Panc1 (cell line): ENCODE data around the gene EPHX1. TPM values are rescaled to one million over a fixed set of nuclear protein-coding genes. Genes with fewer than 3 reads are reported as not detected.
"Not testable (repeated sequence)": the region's sequence is repeated elsewhere in the genome, so short reads cannot be mapped to it uniquely, and the experiment has no call there.

Experiments used
- ATAC-seq: fragments of 200-7000 bp; cut with Tn5 transposase; 2 replicates; pipeline ENCODE4 v1.9.1; 2020; ENCODE audit warnings: mild to moderate bottlenecking, moderate library complexity
- BruUV-seq: library from RNA; stranded (reverse); fragments of 400-500 nt; replicated peaks from 2 replicates; lab custom pipeline; 2021; lab: Mats Ljungman, UMichigan
- CTCF ChIA-PET: fragments of 300-600 bp; sonication (Branson Sonifier 250); formaldehyde crosslinking; loops from one replicate; lab custom pipeline; 2022; ENCODE audit warnings: antibody characterized with exemption; lab: Charles Lee
- POLR2A ChIA-PET: fragments of 300-600 bp; sonication (Branson Sonifier 250); formaldehyde crosslinking; loops from one replicate; lab custom pipeline; 2022; ENCODE audit warnings: antibody characterized with exemption; lab: Charles Lee
- DNase-seq: peaks from one replicate; pipeline ENCODE4 v3.0.0-alpha.2; 2010; ENCODE audit warnings: low read depth, low spot score
- H3K27ac ChIP-seq: 2 replicates; pipeline ENCODE4 v1.5.1; 2011; ENCODE audit warnings: mild to moderate bottlenecking, low read length, inconsistent platforms
- H3K27me3 ChIP-seq: fragments of 200-500 bp; sonication (Bioruptor generic); 2 replicates; pipeline ENCODE4 v1.6.0; 2014; ENCODE audit warnings: low read length, inconsistent platforms; ENCODE audit not compliant: control insufficient read depth, insufficient read depth
- H3K36me3 ChIP-seq: fragments of 200-500 bp; sonication (Bioruptor generic); 2 replicates; pipeline ENCODE4 v1.5.1; 2014; ENCODE audit warnings: inconsistent platforms, mild to moderate bottlenecking, low read length, moderate library complexity; ENCODE audit not compliant: control insufficient read depth, insufficient read depth
- H3K4me1 ChIP-seq: 2 replicates; pipeline ENCODE4 v1.5.1; 2011; ENCODE audit warnings: inconsistent platforms, mild to moderate bottlenecking, low read length, moderate library complexity; ENCODE audit not compliant: control insufficient read depth, insufficient read depth
- H3K4me3 ChIP-seq, 2 experiments: 2 replicates each; pipeline ENCODE4 v1.5.1; 2011 to 2012; ENCODE audit warnings: low read depth in 2 of 2, low read length in 2 of 2, mild to moderate bottlenecking in 2 of 2, inconsistent platforms in 1 of 2, moderate library complexity in 1 of 2
- H3K9me3 ChIP-seq: fragments of 200-500 bp; sonication (Bioruptor generic); 2 replicates; pipeline ENCODE4 v1.5.1; 2014; ENCODE audit warnings: low read depth, mild to moderate bottlenecking, inconsistent platforms, low read length, moderate library complexity; ENCODE audit not compliant: control insufficient read depth, insufficient read depth
- POLR2AphosphoS5 ChIP-seq: IDR thresholded peaks from 2 replicates; pipeline ENCODE4 v1.6.1; 2012; ENCODE audit warnings: mild to moderate bottlenecking, low read depth, low read length, moderate library complexity
- SIN3A ChIP-seq: IDR thresholded peaks from 2 replicates; pipeline ENCODE4 v1.6.1; 2012; ENCODE audit warnings: low read depth, mild to moderate bottlenecking, low read length, moderate library complexity, borderline replicate concordance; ENCODE audit not compliant: insufficient read depth
- TCF7L2 ChIP-seq: IDR thresholded peaks from 2 replicates; pipeline ENCODE4 v1.6.1; 2011; ENCODE audit warnings: mild to moderate bottlenecking, low read depth, low read length, inconsistent platforms
- in situ Hi-C: cut with HindIII; loops from 2 replicates; pipeline ENCODE4 v1.10.0; 2016; ENCODE audit warnings: low sequenced_read_pairs, low pct_unique_long_range_greater_than_20kb
- intact Hi-C: fragments of 100-400 bp; cut with micrococcal nuclease; formaldehyde crosslinking; loops from one replicate; pipeline ENCODE4 v1.10.0; 2022; ENCODE audit not compliant: unreplicated experiment
- total RNA-seq: library from RNA; stranded (reverse); gene quantifications from one replicate; pipeline ENCODE4 v1.2.1, GENCODE V29; 2021; ENCODE audit not compliant: unreplicated experiment
- TF ChIP-seq, protein P1 (sequence below): fragments of 450-650 bp; IDR thresholded peaks from 2 replicates; pipeline ENCODE4 v1.5.1; 2017; ENCODE audit warnings: mild to moderate bottlenecking
- TF ChIP-seq, protein P2 (sequence below), 2 experiments: IDR thresholded peaks; 2 replicates each; pipeline ENCODE4 v1.6.1; 2011 to 2012; ENCODE audit warnings: low read depth in 2 of 2, control low read depth in 1 of 2, low read length in 1 of 2, mild to moderate bottlenecking in 1 of 2, moderate library complexity in 1 of 2; ENCODE audit not compliant: insufficient read depth in 1 of 2

EPHX1 gene
- total RNA-seq, 1 experiment from 2014 or later, result 76.4 TPM

DNA sequence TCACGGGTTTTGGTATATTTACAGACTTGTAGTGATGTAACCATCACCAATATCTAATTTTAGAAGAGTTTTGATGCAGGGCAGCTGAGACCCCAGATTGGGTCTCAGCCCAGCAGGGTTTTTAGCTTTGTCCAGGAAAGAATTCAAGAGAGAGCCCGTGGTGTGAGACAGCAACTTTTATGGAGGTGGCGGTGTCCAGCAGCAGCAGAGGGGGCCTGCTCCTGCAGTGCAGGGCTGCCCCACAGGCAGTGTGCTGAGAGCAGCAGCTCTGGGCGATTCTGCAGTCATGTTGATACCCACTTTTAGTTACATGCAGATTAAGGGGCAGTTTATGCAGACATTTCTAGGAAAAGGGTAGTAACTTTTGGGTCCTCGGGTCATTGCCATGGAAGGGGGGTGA lies 1.8 kb upstream of the EPHX1 start:
- intact Hi-C loops (no loop called here), in situ Hi-C loops (no loop called here)
- Histone ChIP-seq H3K4me1 (peaks cover 27% of the 10 kb centered on the region), H3K4me3 (no peak overlapping the region), H3K27me3 (no peaks in the 10 kb centered on the region), H3K36me3 (no peaks in the 10 kb centered on the region), H3K27ac (no peak overlapping the region), H3K9me3 (no peaks in the 10 kb centered on the region)
- TF ChIP-seq, protein P1, sequence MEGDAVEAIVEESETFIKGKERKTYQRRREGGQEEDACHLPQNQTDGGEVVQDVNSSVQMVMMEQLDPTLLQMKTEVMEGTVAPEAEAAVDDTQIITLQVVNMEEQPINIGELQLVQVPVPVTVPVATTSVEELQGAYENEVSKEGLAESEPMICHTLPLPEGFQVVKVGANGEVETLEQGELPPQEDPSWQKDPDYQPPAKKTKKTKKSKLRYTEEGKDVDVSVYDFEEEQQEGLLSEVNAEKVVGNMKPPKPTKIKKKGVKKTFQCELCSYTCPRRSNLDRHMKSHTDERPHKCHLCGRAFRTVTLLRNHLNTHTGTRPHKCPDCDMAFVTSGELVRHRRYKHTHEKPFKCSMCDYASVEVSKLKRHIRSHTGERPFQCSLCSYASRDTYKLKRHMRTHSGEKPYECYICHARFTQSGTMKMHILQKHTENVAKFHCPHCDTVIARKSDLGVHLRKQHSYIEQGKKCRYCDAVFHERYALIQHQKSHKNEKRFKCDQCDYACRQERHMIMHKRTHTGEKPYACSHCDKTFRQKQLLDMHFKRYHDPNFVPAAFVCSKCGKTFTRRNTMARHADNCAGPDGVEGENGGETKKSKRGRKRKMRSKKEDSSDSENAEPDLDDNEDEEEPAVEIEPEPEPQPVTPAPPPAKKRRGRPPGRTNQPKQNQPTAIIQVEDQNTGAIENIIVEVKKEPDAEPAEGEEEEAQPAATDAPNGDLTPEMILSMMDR, result no peak
- TF ChIP-seq, protein P2, sequence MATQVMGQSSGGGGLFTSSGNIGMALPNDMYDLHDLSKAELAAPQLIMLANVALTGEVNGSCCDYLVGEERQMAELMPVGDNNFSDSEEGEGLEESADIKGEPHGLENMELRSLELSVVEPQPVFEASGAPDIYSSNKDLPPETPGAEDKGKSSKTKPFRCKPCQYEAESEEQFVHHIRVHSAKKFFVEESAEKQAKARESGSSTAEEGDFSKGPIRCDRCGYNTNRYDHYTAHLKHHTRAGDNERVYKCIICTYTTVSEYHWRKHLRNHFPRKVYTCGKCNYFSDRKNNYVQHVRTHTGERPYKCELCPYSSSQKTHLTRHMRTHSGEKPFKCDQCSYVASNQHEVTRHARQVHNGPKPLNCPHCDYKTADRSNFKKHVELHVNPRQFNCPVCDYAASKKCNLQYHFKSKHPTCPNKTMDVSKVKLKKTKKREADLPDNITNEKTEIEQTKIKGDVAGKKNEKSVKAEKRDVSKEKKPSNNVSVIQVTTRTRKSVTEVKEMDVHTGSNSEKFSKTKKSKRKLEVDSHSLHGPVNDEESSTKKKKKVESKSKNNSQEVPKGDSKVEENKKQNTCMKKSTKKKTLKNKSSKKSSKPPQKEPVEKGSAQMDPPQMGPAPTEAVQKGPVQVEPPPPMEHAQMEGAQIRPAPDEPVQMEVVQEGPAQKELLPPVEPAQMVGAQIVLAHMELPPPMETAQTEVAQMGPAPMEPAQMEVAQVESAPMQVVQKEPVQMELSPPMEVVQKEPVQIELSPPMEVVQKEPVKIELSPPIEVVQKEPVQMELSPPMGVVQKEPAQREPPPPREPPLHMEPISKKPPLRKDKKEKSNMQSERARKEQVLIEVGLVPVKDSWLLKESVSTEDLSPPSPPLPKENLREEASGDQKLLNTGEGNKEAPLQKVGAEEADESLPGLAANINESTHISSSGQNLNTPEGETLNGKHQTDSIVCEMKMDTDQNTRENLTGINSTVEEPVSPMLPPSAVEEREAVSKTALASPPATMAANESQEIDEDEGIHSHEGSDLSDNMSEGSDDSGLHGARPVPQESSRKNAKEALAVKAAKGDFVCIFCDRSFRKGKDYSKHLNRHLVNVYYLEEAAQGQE (IDR thresholded peaks at IDR 0.05; ENCODE audit: insufficient read depth in 1 of 2, low read depth in 2 of 2, low read length in 1 of 2), result no peak
- TF ChIP-seq TCF7L2, result no peak
- TF ChIP-seq SIN3A, result no peak
- TF ChIP-seq POLR2AphosphoS5, result no peak
- no peak for DNase-seq
- POLR2A ChIA-PET, result no interaction called here
- no peak for ATAC-seq
- CTCF ChIA-PET, result no interaction called here
- BruUV-seq, result no TSS peak

DNA sequence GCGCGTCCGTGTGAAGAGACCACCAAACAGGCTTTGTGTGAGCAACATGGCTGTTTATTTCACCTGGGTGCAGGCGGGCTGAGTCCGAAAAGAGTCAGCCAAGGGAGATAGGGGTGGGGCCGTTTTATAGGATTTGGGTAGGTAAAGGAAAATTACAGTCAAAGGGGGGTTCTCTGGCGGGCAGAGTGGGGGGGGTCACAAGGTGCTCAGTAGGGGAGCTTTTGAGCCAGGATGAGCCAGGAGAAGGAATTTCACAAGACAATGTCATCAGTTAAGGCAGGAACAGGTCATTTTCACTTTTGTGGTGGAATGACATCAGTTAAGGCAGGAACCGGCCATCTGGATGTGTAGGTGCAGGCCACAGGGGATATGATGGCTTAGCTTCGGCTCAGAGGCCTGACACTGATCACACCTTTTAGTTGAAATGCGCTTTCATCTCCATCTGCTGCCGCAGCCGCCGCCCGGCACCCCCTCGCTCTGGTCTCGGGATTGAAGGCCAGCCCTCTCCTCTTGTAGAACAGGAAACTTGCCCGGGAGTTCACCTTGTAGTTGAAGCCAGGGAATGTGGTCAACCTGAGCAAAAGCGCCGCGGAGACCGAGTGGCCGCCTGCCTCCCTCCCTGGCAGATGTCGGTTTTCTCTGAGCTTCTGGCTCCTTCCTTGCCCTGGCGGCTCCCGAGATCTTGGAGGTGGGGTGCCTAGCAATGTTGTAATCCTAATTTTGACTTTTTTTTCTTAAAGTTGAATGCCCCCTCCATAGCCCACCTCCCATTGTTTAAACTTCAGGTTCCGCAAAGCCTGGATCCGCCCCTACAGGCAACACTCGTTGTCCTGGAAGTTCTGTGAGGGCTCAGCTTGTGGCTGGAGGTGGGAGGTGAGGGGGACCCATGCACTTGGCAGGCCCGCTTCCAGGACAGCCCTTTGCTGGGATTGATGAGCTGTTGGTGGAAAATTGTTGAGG lies 935 bp downstream of the EPHX1 start:
- H3K36me3 ChIP-seq, intact Hi-C loops, in situ Hi-C loops, H3K27me3 ChIP-seq, ATAC-seq, H3K9me3 ChIP-seq, DNase-seq: not testable (repeated sequence)
- H3K27ac ChIP-seq, result peak overlapping the region; percentile 61
- peaks cover 36% of the 10 kb centered on the region for H3K4me1 ChIP-seq
- peak overlapping the region; percentile 62 to 68 for H3K4me3 ChIP-seq
- CTCF ChIA-PET, result interaction anchor here (0.6 to 1.0 kb wide), 3 partner anchors 22 to 34 kb away, joined by 3 to 6 read pairs (median 3); partner anchors contain the start of gene SRP9
- POLR2A ChIA-PET, result interaction anchor here (0.8 kb wide), 1 partner anchor 299 kb away, joined by 8 read pairs; no protein-coding TSS in a partner anchor
- BruUV-seq, result TSS peak; percentile 71
- TF ChIP-seq, protein P1, result 0 out of 2 replicates have a peak, but pooled peaks have one; percentile 12
- 0 out of 2 replicates have a peak, but pooled peaks have one; percentile 29 for TF ChIP-seq TCF7L2
